ENCODE measurements around the gene USP7.
"Not testable (repeated sequence)": the region's sequence is repeated elsewhere in the genome, so short reads cannot be mapped to it uniquely, and the experiment has no call there.

Gene USP7

GRCh38 chr16:8923199-8923598 lies 40.5 kb downstream of the USP7 start:
- no peak for DNase-seq (ENCODE audit: low spot score)

DNA sequence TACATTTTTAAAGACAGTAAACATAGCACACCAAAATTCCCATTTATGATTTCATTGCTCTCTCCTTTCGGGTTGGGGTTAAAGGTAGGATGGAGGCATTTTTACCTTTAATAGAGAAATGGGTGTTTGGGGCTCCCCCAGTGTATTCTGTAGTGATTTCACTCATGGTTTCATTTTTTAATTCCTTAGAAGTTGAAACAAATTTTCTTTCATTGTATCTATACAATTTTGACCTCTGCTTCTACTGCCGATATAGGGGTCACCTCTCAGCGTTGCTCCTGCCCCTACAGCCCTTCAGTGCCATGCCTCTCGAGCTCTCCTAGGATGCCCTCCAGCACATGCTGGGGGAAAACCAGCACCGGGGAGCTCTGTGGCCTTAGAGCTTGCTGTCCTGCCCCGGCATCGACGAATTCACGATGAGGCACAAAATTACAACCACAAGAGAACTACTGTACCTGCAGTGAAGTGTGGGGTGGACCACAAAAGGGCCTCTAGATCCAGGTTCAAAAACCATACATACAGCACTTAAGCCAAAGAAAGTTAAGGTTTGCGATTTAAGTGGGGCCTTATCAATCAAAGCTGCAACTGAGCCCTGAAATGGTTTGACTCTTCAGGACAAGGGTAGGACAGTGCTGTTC lies 42.2 kb downstream of the USP7 start:
- DNase-seq (ENCODE audit: low spot score), result no peak

DNA sequence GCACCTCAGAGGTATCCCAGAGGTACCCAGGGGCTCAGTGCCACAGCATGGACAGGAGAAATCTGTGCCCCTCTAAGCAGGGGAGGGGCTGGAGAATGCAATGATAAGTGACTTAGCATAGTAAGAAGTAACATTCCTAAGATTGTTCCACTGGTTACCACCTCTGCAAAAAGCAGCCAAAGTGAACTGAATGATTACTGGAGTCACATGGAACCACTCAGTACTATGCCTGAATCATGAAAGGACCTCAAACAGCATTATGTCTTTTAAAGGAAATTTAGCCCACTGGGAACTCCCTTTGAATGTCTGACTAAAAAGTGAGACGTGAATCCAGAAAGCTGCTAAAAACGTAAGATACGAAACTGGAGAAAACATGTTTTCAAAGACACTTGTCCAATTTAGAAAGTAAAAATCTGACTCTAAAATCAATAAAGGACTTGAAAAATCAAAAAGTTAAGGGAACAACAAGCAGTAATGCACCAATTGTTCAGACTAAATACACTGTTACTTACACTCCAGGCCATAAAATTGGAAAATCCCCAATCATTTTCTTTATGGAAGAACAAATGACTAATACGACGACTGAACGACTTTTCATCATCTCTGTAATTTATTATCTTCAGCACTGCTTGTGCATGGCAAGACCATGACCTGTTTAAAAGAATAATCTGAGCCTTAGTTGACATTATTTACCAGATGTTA lies 42.9 kb downstream of the USP7 start:
- DNase-seq (ENCODE audit: low spot score), result no peak

DNA sequence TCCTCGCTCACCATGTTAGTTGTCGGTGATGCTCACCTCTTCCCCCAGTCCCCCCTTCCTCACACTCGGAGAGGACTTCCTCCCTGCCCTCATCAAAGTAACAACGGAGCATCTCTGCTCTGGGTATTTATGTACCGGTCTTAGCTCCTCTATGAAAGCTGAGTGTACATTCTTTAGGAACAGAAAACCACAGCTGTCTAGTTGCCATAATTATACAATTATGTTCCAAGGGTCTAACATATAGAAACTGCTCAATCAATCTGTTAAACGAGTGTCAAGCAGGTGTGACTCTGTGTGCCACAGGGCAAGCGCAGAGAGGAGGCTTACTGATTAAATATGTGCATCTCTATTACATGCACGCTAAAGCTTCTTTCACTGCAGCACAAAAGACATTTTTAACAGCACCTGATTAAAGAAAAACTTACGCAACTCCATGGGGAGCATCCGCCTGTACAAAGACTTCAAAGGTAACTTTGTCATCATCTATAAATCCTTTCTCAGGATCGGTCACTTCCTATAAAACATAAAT lies 43.7 kb downstream of the USP7 start:
- no peak for DNase-seq (ENCODE audit: low spot score)

DNA sequence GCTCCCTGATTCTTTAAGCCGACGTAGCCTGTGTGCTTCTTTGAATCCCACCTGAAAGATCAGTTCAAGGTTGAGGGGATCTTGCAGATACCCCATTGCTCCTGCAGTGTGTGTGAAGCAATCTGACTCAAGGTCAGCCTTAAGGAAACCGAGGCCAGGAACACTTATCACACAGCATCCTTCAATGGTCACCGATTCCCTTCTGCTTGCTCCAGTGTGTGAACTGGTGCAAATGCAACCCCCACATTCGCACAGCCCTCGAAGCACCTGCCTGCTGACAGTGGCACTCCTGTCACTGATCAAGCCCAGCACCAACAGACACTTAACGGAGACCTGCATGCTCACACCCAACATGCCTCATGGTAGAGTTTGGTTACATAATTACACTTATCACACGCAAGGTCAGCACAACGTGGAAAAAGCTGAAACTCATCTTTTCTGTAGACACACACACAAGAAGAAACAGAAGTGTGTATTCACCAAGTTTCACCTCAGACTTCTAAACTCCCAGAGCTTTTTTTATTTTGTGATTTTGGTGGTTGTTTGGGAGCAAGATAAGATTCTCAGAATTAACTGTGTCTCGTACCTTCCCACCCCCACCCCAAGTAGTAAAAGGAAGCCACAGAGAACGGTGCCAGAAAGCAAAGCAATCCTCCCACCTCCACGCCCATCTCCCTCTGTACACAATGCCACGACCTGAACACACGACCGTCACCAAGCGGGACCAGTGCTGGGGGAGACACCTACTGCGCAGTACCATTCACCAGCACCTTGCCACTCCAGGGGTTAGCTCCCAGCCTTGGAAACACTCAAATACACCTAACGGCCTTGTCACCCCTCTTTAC lies 44.4 kb downstream of the USP7 start:
- DNase-seq (ENCODE audit: low spot score), result no peak

DNA sequence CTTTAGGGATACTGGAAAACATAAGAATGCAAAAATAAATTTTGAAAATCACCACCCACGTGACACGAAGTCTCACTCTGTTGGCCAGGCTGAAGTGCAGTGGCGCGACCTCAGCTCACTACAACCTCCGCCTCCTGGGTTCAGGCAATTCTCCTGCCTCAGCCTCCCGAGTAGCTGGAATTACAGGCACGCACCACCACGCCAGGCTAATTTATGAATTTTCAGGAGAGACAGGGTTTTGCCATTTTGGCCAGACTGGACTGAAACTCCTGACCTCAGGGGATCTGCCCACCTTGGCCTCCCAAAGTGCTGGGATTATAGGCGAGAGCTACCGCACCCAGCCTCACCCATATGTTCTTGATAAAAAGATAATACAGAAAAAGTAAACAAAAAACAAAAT lies 46.4 kb downstream of the USP7 start:
- not testable (repeated sequence) for DNase-seq (ENCODE audit: low spot score)

DNA sequence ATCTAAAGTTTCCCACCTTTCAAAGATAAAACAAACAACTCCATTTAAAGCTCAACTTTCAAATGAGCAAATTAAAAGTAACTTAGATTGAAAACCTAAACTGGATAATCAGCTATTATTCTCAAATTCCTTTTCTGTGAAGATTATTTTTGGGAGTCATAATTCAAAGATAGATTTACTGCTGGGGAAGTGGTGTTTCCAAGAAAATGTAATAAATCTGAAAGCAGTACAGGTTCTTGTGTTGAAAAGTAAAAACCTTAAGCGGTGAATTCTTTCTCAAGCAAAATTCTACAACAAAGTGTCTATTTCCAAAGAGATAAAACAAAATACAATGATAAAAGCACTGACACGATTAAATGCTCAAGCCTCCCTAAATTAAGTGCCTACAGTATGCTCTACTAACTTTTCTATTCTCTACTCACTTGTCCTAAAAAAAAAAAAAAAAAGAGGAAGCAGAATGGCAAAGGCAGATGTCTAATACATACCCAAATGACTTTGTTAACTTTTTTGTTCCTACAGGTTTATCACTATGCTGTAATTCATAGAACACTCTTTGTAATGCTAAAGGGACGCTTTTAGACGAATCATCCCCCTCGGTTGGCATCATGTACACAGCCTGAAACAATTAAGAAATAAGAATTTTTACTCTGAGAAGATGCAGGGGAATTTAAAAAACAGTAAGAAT lies 47.0 kb downstream of the USP7 start:
- DNase-seq (ENCODE audit: low spot score), result no peak

DNA sequence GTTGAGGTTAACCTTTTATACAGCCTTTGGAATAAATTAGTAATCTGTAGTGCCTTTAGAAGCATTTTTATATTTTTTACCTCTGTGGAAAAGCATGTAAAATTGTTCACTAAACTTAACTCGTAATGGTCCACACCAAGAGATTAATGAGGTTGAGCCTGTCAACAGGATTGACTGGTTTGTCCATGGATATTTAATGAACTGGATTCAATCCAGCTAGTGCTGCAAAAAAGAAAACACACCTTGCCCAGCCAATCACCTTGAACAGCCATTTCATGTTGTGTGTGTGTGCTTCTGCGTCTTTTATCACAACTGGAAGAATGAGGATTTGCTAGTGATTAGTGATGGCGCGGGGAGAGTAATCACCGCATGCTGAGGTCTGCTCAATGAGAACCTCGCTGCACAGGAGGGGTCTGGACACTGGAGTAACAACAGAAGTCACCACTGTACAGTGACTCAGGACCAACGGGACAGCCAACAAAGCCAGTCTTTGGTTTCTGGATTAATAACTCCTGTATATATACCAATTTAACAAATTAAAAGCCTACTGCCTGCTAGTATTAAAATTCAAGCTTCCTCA lies 47.9 kb downstream of the USP7 start:
- DNase-seq (ENCODE audit: low spot score), result no peak

GRCh38 chr16:8914098-8914497 lies 49.6 kb downstream of the USP7 start:
- DNase-seq (ENCODE audit: low spot score), result no peak

- no peak for DNase-seq (ENCODE audit: low spot score)
These were observed 50.9 kb downstream of the USP7 start for GRCh38 chr16:8912793-8913192.

GRCh38 chr16:8910811-8911210 lies 52.9 kb downstream of the USP7 start:
- no peak for DNase-seq (ENCODE audit: low spot score)

DNA sequence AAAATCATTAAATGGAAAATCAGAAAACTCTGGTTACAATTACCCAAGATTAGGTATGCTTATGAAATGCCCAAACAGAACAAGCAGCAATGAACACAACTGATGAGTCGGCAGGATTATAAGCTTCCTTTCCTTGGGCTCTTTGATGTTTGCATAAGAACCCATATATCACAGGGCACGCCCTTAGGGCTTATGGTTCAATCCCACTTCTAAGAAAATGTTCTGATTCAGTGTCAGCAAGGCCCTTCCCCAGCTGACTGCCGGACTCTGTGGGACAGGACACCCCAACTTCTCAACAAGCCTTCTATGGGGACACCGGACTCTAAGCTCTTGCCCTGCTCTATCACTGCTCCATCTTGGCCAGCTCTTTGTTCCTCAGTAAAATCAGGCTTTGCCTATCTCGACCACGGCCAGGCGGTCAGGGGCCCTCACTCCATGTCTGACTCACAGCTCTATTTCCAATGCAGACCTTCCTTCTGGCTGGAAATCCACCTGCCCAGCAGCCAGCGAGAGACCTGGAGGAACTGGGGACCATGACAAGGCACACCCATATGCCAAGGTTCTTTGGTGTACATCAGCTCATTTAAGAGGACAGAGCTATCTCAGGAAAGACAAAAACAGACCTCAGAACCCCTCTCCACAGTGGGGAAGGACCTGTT lies 54.8 kb downstream of the USP7 start:
- DNase-seq (ENCODE audit: low spot score), result no peak

DNA sequence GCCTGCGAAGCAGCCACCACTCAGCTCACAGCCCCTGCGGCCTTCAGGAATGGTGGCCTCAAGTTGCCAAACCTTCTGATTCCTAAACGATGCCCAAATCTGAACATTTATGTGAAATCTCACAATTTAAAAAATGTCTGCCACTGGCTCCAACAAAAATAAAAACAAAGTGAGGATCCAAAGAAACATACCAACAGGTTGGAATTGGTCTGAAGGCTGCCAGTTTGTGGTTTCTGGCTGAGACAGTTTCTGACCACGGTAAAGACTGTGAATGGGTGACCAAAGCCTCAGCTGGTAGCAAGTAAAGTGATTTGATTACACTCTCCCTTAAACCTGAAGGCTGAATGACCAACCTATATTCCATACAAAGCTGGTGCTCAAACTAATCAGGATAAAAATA lies 56.6 kb downstream of the USP7 start:
- no peak for DNase-seq (ENCODE audit: low spot score)

- DNase-seq (ENCODE audit: low spot score), result no peak
These were observed 57.7 kb downstream of the USP7 start for GRCh38 chr16:8905795-8906591.

DNA sequence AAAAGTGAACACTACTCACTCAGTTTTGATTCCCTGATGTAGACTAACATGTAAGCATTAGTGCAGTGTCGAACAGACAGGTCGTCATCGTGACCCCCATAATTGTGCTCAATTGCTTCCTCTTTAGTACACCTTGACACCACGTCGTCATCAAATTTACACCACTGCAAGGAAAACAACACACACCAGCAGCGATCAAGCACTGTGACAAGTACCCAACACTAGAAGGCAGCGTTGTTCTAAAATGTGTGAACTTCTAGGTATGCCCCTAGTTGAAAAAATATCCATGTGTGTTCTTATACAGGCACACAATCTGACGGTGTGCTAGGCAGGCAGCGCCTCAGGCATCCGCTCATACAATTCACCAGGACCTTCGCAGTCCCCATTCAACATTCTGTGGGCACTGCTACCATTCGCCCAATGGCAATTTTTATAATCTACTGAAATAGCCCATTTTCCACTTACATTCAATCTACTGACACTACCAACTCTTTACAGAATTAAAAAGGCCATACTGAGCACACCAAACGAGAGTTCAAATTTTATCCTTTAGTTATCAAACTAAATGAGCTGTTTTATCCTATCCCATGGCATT lies 58.4 kb downstream of the USP7 start:
- peak; percentile 51 for DNase-seq (ENCODE audit: low spot score)

DNA sequence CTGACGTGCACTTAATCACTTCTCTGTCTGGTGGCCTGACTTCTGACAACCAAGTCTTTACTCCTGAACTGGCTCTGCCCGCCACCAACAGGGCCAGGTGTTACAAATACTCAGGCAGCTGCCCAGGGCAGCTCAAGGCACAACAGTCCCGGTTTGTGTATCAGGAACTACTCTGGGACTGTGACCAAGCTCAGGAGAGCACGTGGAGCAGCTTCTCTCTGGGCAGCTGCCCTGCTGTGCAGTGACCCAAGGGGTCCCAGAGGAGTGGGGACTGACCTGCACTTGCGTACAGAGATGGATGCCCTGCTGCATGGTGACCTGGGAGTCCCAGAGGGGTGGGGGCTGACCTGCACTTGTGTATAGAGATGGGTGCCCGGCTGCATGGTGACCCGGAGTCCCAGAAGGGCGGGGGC lies 59.7 kb downstream of the USP7 start:
- no peak for DNase-seq (ENCODE audit: low spot score)

- no peak for DNase-seq (ENCODE audit: low spot score)
These were observed 60.7 kb downstream of the USP7 start for GRCh38 chr16:8903004-8903403.

DNA sequence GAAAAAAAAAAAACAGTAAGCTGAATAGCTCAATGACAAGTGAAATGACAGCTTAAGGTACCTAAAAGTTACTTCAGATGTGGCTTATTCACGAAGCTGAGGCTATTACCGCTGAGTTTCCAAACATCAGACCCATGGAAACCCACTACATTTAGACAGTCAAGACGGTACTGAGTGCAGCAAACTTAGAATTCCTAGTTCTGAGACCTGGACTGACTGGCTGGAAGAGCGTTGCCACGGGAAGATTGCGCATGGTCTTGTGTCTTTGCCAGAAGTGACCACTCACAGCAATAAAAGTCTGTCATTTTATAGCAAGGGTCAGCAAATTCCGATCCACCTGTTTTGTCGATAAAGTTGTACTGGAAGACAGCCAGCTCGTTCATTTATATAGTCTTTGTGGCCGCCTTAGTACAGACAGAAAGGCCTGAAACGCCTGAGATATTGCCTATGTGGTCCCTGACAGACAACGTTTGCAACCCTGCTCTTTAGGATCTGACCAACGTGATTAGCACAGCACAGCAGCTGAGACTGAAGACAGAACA lies 62.3 kb downstream of the USP7 start:
- no peak for DNase-seq (ENCODE audit: low spot score)

GRCh38 chr16:8900343-8900742 lies 63.4 kb downstream of the USP7 start:
- no peak for DNase-seq (ENCODE audit: low spot score)

Measured in hematopoietic multipotent progenitor cell treated with erythropoietin and hydrocortisone succinate and interleukin-3 and kit ligand, for 15 days (in vitro differentiated cells).